GM23248 (cell line): ENCODE results near the gene KPNA2. TPM values are rescaled to one million over a fixed set of nuclear protein-coding genes. Genes with fewer than 3 reads are reported as not detected.
"Not testable (repeated sequence)": the region's sequence is repeated elsewhere in the genome, so short reads cannot be mapped to it uniquely, and the experiment has no call there.

ENCODE experiments used
- DNase-seq: peaks from one replicate; pipeline ENCODE4 v3.0.0-alpha.2; 2015
- H2AFZ ChIP-seq: fragments of 200-600 bp; sonication (generic); 2 replicates; pipeline ENCODE4 v1.6.1; 2016; ENCODE audit warnings: antibody characterized with exemption
- H3F3A ChIP-seq: fragments of 200-600 bp; sonication (generic); 2 replicates; pipeline ENCODE4 v1.6.1; 2016; ENCODE audit warnings: mild to moderate bottlenecking, antibody characterized with exemption, mixed run types; ENCODE audit not compliant: insufficient read depth
- H3K27ac ChIP-seq: fragments of 200-600 bp; sonication (generic); 2 replicates; pipeline ENCODE4 v1.5.1; 2016; ENCODE audit warnings: mild to moderate bottlenecking
- H3K27me3 ChIP-seq: fragments of 200-600 bp; sonication (generic); replicated peaks from 2 replicates; pipeline ENCODE4 v1.6.1; 2016; ENCODE audit warnings: mild to moderate bottlenecking; ENCODE audit not compliant: insufficient read depth
- H3K36me3 ChIP-seq: fragments of 200-600 bp; sonication (generic); 2 replicates; pipeline ENCODE4 v1.6.1; 2016; ENCODE audit warnings: low read depth, mild to moderate bottlenecking
- H3K4me1 ChIP-seq: fragments of 200-600 bp; sonication (generic); 2 replicates; pipeline ENCODE4 v1.6.1; 2016; ENCODE audit warnings: mild to moderate bottlenecking; ENCODE audit not compliant: insufficient read depth
- H3K4me2 ChIP-seq: fragments of 200-600 bp; sonication (generic); one replicate; pipeline ENCODE4 v1.6.1; 2016; ENCODE audit warnings: mild to moderate bottlenecking; ENCODE audit not compliant: unreplicated experiment
- H3K4me3 ChIP-seq: fragments of 200-600 bp; sonication (generic); 2 replicates; pipeline ENCODE4 v1.5.1; 2016; ENCODE audit warnings: mild to moderate bottlenecking
- H3K79me2 ChIP-seq: fragments of 200-600 bp; sonication (generic); 2 replicates; pipeline ENCODE4 v1.6.1; 2016; ENCODE audit warnings: mild to moderate bottlenecking; ENCODE audit not compliant: insufficient read depth
- H3K9ac ChIP-seq: fragments of 200-600 bp; sonication (generic); 2 replicates; pipeline ENCODE4 v1.6.1; 2016; ENCODE audit warnings: mild to moderate bottlenecking
- H3K9me2 ChIP-seq: fragments of 200-600 bp; sonication (generic); 2 replicates; pipeline ENCODE4 v1.6.1; 2016; ENCODE audit warnings: mixed run types, mild to moderate bottlenecking, moderate library complexity; ENCODE audit not compliant: insufficient read depth
- H3K9me3 ChIP-seq: fragments of 200-600 bp; sonication (generic); one replicate; pipeline ENCODE4 v1.6.1; 2017; ENCODE audit warnings: low read depth
- H4K20me1 ChIP-seq: fragments of 200-600 bp; sonication (generic); 2 replicates; pipeline ENCODE4 v1.6.0; 2016; ENCODE audit not compliant: insufficient read depth
- EZH2 ChIP-seq: fragments of 200-600 bp; sonication (generic); IDR thresholded peaks from 2 replicates; pipeline ENCODE4 v1.6.1; 2018; ENCODE audit warnings: antibody characterized with exemption, mild to moderate bottlenecking; ENCODE audit not compliant: insufficient read depth, poor library complexity, severe bottlenecking
- EZH2phosphoT487 ChIP-seq: fragments of 200-600 bp; sonication (generic); IDR thresholded peaks from 2 replicates; pipeline ENCODE4 v1.6.1; 2018; ENCODE audit warnings: antibody characterized with exemption, moderate library complexity, mild to moderate bottlenecking, low read depth; ENCODE audit not compliant: insufficient read depth
- WGBS, 2 experiments: methylation state at CpG; one replicate each; pipeline ENCODE4 v1.1.6; 2015 to 2017; ENCODE audit warnings: low lambda C conversion rate in 2 of 2, low coverage in 1 of 2; ENCODE audit errors: missing lambda C conversion rate in 2 of 2; 5-methylcytosine and 5-hydroxymethylcytosine counted together
- in situ Hi-C: fragments of 300-500 bp; cut with MboI; formaldehyde crosslinking; loops from 2 replicates; pipeline ENCODE4 v1.15.0; 2020
- polyA plus RNA-seq: library from polyadenylated mRNA; unstranded; fragments of >200 nt; fragmentation: Nextera tagmentation; extraction: Ambion mirVana; gene quantifications from 2 replicates; pipeline ENCODE4 v1.2.1, GENCODE V29; 2016
- total RNA-seq: library from RNA; depleted of rRNA; stranded (reverse); fragments of >200 nt; shearing (Covaris generic); gene quantifications from 2 replicates; pipeline ENCODE4 v1.2.3, GENCODE V29; 2014

Gene KPNA2
- total and polyA plus RNA-seq, 2 experiments from 2014 or later: 98.2 to 159 TPM

DNA sequence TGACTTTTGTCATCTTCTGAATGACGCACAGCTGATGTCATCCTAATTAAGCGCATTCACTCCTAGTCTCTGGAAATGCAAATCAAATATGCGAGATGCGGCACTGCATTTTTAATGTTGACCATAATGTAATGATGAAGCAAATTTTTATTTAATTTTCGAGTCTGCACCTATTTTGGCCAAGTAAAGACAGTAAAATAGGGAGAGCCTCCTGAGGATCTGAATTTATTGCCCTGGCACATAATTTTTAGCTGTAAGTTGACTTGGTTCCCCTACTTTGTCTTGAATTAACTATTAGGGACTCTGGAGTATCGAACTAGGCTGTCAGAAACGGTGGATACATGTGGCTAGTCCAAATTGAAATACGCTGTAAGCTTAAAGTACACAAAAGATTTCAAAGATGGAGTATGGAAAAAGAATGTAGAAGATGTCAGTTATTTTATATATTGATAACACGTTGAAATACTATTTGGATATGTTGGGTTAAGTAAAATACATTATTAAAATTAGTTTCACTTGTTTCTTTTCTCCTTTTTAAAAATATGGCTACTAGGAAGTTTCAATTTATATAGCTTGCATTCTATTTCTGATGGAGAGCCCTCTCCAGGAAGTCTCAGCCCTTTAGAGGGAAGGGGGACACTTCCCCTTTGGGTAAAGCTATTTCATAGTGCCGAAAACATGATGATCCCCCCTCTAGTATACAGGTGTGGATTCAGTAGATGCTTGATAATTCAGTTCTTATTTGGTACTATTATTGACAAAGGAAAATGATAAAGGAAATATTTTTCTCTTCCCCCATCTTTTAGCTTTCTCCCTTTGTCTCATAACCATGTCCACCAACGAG lies 991 bp downstream of the KPNA2 start:
- in situ Hi-C loops: no loop called here
- Histone ChIP-seq H4K20me1 (no peaks in the 10 kb centered on the region), H3K79me2 (peaks cover 59% of the 10 kb centered on the region), H3K4me3 (peak overlapping the region; percentile 99), H3K4me2 (peak overlapping the region; percentile 97), H3K4me1 (peaks cover 18% of the 10 kb centered on the region), H3K36me3 (peaks cover 31% of the 10 kb centered on the region), H3K9me3 (no peaks in the 10 kb centered on the region), H3K27ac (peak overlapping the region; percentile 69), H3K9me2 (no peaks in the 10 kb centered on the region), H3K27me3 (no peaks in the 10 kb centered on the region), H3K9ac (peak overlapping the region; percentile 91), H3F3A (peaks cover 6% of the 10 kb centered on the region; the same call in 1 of the 2 replicates), H2AFZ (peak overlapping the region; percentile 79)
- peak; percentile 80 for DNase-seq
- 16% methylated on average over 11 of the region's 11 CpGs for WGBS, 2 experiments
- TF ChIP-seq EZH2 (no peak), EZH2phosphoT487 (no peak)

DNA sequence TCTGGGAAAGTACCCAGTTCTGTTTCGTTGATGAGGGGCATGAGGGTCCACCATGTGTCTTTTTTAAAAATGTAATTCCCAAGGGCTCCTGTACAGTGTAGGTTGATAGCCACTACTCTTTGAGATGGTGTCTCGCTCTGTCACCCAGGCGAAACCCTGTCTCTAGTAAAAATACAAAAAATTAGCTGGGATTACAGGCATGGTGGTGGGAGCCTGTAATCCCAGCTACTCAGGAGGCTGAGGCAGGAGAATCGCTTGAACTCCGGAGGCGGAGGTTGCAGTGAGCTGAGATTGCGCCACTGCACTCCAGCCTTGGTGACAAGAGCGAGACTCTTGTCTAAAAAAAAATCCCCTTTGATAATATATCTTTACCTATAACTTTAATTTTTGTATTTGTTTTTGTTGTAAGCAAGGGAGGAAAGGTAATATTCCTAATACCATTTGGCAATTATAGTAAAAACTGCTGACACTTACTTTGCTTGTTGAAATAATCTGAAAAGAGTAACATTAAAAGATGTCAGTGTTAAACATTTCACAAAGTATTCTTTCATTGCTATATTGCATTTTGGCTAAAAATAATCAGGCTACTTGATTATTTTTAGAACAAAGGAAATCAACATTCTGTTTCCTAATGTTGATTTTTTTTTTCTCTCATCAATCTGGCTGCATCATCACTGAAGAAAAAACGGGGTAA lies 11.8 kb downstream of the KPNA2 start:
- H3K4me1 ChIP-seq: no peaks in the 10 kb centered on the region
- no peak overlapping the region for H2AFZ ChIP-seq
- no peak overlapping the region for H3K27ac ChIP-seq
- H3K79me2 ChIP-seq: no peaks in the 10 kb centered on the region
- no peak overlapping the region for H3K4me2 ChIP-seq
- peaks cover 63% of the 10 kb centered on the region for H3F3A ChIP-seq
- DNase-seq: no peak
- no peak overlapping the region for H3K9ac ChIP-seq
- TF ChIP-seq EZH2phosphoT487: no peak
- H4K20me1 ChIP-seq: no peaks in the 10 kb centered on the region
- no peak overlapping the region for H3K4me3 ChIP-seq
- no peaks in the 10 kb centered on the region for H3K27me3 ChIP-seq
- H3K9me3 ChIP-seq: no peaks in the 10 kb centered on the region
- in situ Hi-C loops: no loop called here
- H3K36me3 ChIP-seq: peaks cover 45% of the 10 kb centered on the region
- WGBS, 2 experiments: 74 to 78% methylated on average over 9 of the region's 9 CpGs
- no peaks in the 10 kb centered on the region for H3K9me2 ChIP-seq

DNA sequence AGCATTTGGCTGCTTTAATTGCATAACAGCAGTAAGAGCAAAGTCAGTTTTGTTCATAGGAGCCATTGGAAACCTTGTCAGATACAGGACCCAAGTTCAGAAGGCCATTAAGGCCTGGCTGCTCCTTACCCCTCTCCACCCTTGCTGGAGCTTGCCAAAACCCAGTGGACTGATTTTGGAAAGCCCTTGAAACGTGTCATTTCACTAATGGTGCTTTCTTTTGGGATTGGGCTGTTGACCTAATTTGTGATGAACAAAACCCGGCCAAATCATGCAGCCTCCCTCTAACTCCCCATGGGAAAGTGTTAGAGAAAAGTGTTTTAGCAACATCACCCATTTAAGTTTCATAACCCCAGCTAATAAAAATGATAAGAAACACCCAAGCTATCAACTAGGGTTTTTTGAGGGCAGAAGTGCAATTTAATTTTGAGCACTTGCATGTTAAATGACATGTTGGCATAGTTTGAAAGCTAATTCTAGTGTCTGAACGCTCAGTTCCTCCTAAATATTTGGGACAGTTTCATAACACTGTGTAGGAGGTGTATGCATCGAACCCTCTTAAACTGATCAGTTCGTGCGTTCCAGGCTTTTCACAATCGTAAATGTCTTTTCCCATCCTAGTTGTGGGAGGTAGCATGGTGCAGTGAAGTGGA lies 12.5 kb downstream of the KPNA2 start:
- H3K4me2 ChIP-seq, DNase-seq, H3K9ac ChIP-seq, H3K27ac ChIP-seq, H3K27me3 ChIP-seq, H3K9me2 ChIP-seq, H4K20me1 ChIP-seq, H3K4me3 ChIP-seq, H2AFZ ChIP-seq, in situ Hi-C loops, H3K79me2 ChIP-seq, H3K4me1 ChIP-seq, H3K9me3 ChIP-seq: not testable (repeated sequence)
- Histone ChIP-seq H3K36me3 (peaks cover 40% of the 10 kb centered on the region), H3F3A (peaks cover 62% of the 10 kb centered on the region)
- 22 to 23% methylated on average over 7 of the region's 7 CpGs for WGBS, 2 experiments

DNA sequence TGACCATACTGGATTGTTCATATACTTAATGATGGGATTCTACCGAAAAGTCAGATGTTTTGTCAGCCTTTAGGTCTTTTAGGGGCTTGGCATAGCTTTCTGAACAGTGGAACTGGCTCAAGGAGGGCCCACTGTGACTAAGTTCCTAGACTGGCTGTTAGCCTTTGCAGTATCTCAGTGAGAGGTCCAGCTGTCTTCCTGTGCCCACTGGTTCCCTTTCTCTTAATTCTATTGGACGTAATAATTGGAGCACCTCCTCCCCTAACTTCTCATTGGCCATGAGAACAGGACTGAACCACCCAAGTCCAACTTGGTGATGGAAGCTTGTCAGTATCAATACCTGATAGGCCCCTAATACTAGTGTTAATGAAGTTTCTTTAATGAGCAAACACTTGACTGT lies 13.5 kb downstream of the KPNA2 start:
- Histone ChIP-seq H3K36me3 (peaks cover 31% of the 10 kb centered on the region), H3K9me3 (no peaks in the 10 kb centered on the region), H3K4me2 (no peak overlapping the region), H3K27ac (no peak overlapping the region), H2AFZ (no peak overlapping the region), H4K20me1 (no peaks in the 10 kb centered on the region), H3K79me2 (no peaks in the 10 kb centered on the region), H3K9me2 (no peaks in the 10 kb centered on the region), H3K27me3 (no peaks in the 10 kb centered on the region), H3K4me3 (no peak overlapping the region), H3K9ac (no peak overlapping the region), H3K4me1 (peaks cover 15% of the 10 kb centered on the region), H3F3A (peaks cover 61% of the 10 kb centered on the region)
- in situ Hi-C loops: no loop called here
- peak; percentile 3 for DNase-seq
- 84 to 92% methylated on average over 2 of the region's 2 CpGs for WGBS, 2 experiments
- no peak for TF ChIP-seq EZH2phosphoT487
- TF ChIP-seq EZH2: no peak

DNA sequence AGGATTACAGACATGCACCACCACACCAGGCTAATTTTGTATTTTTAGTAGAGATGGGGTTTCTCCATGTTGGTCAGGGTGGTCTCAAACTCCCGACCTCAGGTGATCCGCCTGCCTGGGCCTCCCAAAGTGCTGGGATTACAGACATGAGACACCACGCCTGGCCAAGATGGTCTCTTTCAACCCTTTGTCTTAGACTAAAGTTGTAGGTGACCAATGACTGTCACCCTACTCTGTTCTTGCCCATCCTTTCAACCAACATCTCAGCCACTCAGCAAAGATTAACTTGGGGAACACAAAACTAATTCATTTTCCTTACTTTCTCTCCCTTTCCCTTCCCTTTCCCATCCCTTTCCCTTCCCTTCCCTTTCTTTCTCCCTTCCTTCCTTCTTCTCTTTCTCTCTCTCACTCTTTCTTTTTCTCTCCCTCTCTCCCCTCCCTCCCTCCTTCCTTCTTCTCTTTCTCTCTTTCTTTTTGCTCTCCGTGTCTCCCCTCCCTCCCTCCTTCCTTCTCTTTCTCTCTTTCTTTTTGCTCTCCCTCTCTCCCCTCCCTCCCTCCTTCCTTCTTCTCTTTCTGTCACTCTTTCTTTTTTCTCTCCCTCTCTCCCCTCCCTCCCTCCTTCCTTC lies 14.4 kb downstream of the KPNA2 start:
- Histone ChIP-seq H3K4me1 (peaks cover 24% of the 10 kb centered on the region), H3F3A (peaks cover 62% of the 10 kb centered on the region), H3K36me3 (peaks cover 21% of the 10 kb centered on the region)
- H3K4me3 ChIP-seq, DNase-seq, H3K9me3 ChIP-seq, in situ Hi-C loops, H3K79me2 ChIP-seq, H3K27me3 ChIP-seq, H3K4me2 ChIP-seq, H3K27ac ChIP-seq, H2AFZ ChIP-seq, H3K9me2 ChIP-seq, H4K20me1 ChIP-seq, H3K9ac ChIP-seq: not testable (repeated sequence)
- 82 to 87% methylated on average over 4 of the region's 4 CpGs for WGBS, 2 experiments

DNA sequence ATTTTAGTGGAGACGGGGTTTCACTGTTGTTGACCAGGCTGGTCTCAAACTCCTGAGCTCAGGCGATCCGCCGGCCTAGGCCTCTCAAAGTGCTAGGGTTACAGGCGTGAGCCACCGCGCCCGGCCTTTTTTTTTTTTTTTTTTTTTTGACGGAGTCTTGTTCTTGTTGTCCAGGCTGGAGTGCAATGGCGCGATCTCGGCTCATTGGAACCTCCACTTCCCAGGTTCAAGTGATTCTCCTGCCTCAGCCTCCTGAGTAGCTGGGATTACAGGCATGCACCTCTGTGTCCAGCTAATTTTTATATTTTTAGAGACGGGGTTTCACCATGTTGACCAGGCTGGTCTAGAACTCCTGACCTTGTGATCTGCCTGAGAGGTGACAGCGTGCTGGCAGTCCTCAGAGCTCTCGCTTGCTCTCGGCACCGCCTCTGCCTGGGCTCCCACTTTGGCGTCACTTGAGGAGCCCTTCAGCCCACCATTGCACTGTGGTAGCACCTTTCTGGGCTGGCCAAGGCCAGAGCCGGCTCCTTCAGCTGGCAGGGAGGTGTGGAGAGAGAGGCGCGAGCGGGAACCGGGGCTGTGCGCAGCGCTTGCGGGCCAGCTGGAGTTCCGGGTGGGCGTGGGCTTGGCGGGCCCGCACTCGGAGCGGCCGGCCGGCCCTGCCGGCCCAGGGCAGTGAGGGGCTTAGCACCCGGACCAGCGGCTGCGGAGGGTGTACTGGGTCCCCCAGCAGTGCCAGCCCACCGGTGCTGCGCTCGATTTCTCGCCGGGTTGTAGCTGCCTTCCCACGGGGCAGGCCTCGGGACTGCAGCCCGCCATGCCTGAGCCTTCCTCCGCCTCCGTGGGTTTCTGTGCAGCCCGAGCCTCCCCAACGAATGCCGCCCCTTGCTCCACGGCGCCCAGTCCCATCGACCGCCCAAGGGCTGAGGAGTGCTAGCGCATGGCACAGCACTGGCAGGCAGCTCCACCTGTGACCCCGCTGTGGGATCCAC lies 16.1 kb downstream of the KPNA2 start:
- H3K27ac ChIP-seq, H3K9me2 ChIP-seq, H3K4me2 ChIP-seq, H3K27me3 ChIP-seq, H2AFZ ChIP-seq, H3K36me3 ChIP-seq, H3K9ac ChIP-seq, H3K9me3 ChIP-seq, DNase-seq, in situ Hi-C loops, H3K79me2 ChIP-seq, H3K4me3 ChIP-seq, H4K20me1 ChIP-seq: not testable (repeated sequence)
- WGBS, 2 experiments: 93 to 97% methylated on average over 38 to 57 of the region's 57 CpGs
- Histone ChIP-seq H3K4me1 (peaks cover 27% of the 10 kb centered on the region), H3F3A (peaks cover 57% of the 10 kb centered on the region)
